ENCODE results near the gene AJM1. TPM values are rescaled to one million over a fixed set of nuclear protein-coding genes. Genes with fewer than 3 reads are reported as not detected.

The AJM1 gene
- total RNA-seq, 2 donors from 2014 or later, result 1.4 to 3.5 TPM

GRCh38 chr9:136826703-136827582, 15.3 kb upstream of the AJM1 start:
- Histone ChIP-seq H3K9me3 (ENCODE audit: control insufficient read depth, low read length) (no peaks in the 10 kb centered on the region), H3K27me3 (ENCODE audit: control insufficient read depth, insufficient read depth, low read length, poor library complexity, severe bottlenecking) (no peaks in the 10 kb centered on the region), H3K4me3 (ENCODE audit: low read length) (no peak overlapping the region), H3K36me3 (ENCODE audit: control insufficient read depth, insufficient read depth, low read length) (peaks cover 76% of the 10 kb centered on the region), H3K27ac (ENCODE audit: low read depth, low read length) (no peak overlapping the region), H3K9ac (ENCODE audit: extremely low read depth, low read length, poor library complexity, severe bottlenecking) (no peak overlapping the region), H3K4me1 (ENCODE audit: control insufficient read depth, insufficient read depth, low read length) (no peaks in the 10 kb centered on the region)
- Mint-ChIP-seq H3K27ac (no peak overlapping the region), H3K9me3 (no peaks in the 10 kb centered on the region), H3K4me1 (peaks cover 1% of the 10 kb centered on the region), H3K27me3 (ENCODE audit: insufficient read depth) (no peaks in the 10 kb centered on the region), H3K36me3 (ENCODE audit: low read depth) (peaks cover 51% of the 10 kb centered on the region), H3K4me3 (no peak overlapping the region)
- 94 to 96% methylated on average over 18 to 24 of the region's 24 CpGs for WGBS, 2 experiments (ENCODE audit: insufficient coverage in 1 of 2, insufficient read length in 1 of 2)
- no peak for DNase-seq
- TF ChIP-seq CTCF (conservative IDR thresholded peaks at IDR 0.05), result no peak

GRCh38 chr9:136827794-136828473, 14.3 kb upstream of the AJM1 start:
- Histone ChIP-seq H3K36me3 (ENCODE audit: control insufficient read depth, insufficient read depth, low read length) (peaks cover 84% of the 10 kb centered on the region), H3K27me3 (ENCODE audit: control insufficient read depth, insufficient read depth, low read length, poor library complexity, severe bottlenecking) (no peaks in the 10 kb centered on the region), H3K27ac (ENCODE audit: low read depth, low read length) (no peak overlapping the region), H3K9ac (ENCODE audit: extremely low read depth, low read length, poor library complexity, severe bottlenecking) (no peak overlapping the region), H3K4me3 (ENCODE audit: low read length) (no peak overlapping the region), H3K9me3 (ENCODE audit: control insufficient read depth, low read length) (no peaks in the 10 kb centered on the region), H3K4me1 (ENCODE audit: control insufficient read depth, insufficient read depth, low read length) (no peaks in the 10 kb centered on the region)
- no peak for TF ChIP-seq CTCF (conservative IDR thresholded peaks at IDR 0.05)
- no peak overlapping the region for H3K27ac Mint-ChIP-seq
- H3K36me3 Mint-ChIP-seq (ENCODE audit: low read depth), result peaks cover 58% of the 10 kb centered on the region
- H3K4me1 Mint-ChIP-seq, result no peaks in the 10 kb centered on the region
- H3K4me3 Mint-ChIP-seq, result no peak overlapping the region
- H3K27me3 Mint-ChIP-seq (ENCODE audit: insufficient read depth), result no peaks in the 10 kb centered on the region
- WGBS, 2 experiments (ENCODE audit: insufficient coverage in 1 of 2, insufficient read length in 1 of 2), result 95% methylated on average over 8 to 14 of the region's 14 CpGs
- no peak for DNase-seq
- H3K9me3 Mint-ChIP-seq, result no peaks in the 10 kb centered on the region

- Mint-ChIP-seq H3K4me1 (no peaks in the 10 kb centered on the region), H3K36me3 (ENCODE audit: low read depth) (peaks cover 54% of the 10 kb centered on the region), H3K9me3 (no peaks in the 10 kb centered on the region), H3K4me3 (no peak overlapping the region), H3K27ac (no peak overlapping the region), H3K27me3 (ENCODE audit: insufficient read depth) (no peaks in the 10 kb centered on the region)
- H3K27ac ChIP-seq (ENCODE audit: low read depth, low read length), result no peak overlapping the region
- H3K9ac ChIP-seq (ENCODE audit: extremely low read depth, low read length, poor library complexity, severe bottlenecking), result no peak overlapping the region
- TF ChIP-seq CTCF (conservative IDR thresholded peaks at IDR 0.05), result no peak
- H3K36me3 ChIP-seq (ENCODE audit: control insufficient read depth, insufficient read depth, low read length), result peaks cover 80% of the 10 kb centered on the region
- no peak overlapping the region for H3K4me3 ChIP-seq (ENCODE audit: low read length)
- H3K4me1 ChIP-seq (ENCODE audit: control insufficient read depth, insufficient read depth, low read length), result no peaks in the 10 kb centered on the region
- WGBS, 2 experiments (ENCODE audit: insufficient coverage in 1 of 2, insufficient read length in 1 of 2), result 96 to 98% methylated on average over 23 to 31 of the region's 31 CpGs
- H3K27me3 ChIP-seq (ENCODE audit: control insufficient read depth, insufficient read depth, low read length, poor library complexity, severe bottlenecking), result no peaks in the 10 kb centered on the region
- no peak for DNase-seq
- H3K9me3 ChIP-seq (ENCODE audit: control insufficient read depth, low read length), result no peaks in the 10 kb centered on the region
These were observed 13.7 kb upstream of the AJM1 start for GRCh38 chr9:136828474-136829140.
